MM.1S (cell line): ENCODE results near the gene CFAP99.

Source experiments
- DNase-seq: peaks from one replicate; pipeline ENCODE4 v3.0.0-alpha.2; 2015
- H2AFZ ChIP-seq: fragments of 300-600 bp; sonication (generic); 2 replicates; pipeline ENCODE4 v1.6.0; 2016; ENCODE audit warnings: antibody characterized with exemption, low read length
- H3F3A ChIP-seq: fragments of 300-600 bp; sonication (generic); 2 replicates; pipeline ENCODE4 v1.6.1; 2016; ENCODE audit warnings: mild to moderate bottlenecking, antibody characterized with exemption, low read length, moderate library complexity, mixed read lengths; ENCODE audit not compliant: insufficient read depth
- H3K27ac ChIP-seq: fragments of 300-600 bp; sonication (generic); 2 replicates; pipeline ENCODE4 v1.5.1; 2016; ENCODE audit warnings: mild to moderate bottlenecking, low read length
- H3K27me3 ChIP-seq: fragments of 300-600 bp; sonication (generic); replicated peaks from 2 replicates; pipeline ENCODE4 v1.6.0; 2016; ENCODE audit warnings: low read length; ENCODE audit not compliant: insufficient read depth
- H3K36me3 ChIP-seq: fragments of 300-600 bp; sonication (generic); replicated peaks from 2 replicates; pipeline ENCODE4 v1.6.1; 2016; ENCODE audit warnings: mild to moderate bottlenecking, low read length, mixed read lengths; ENCODE audit not compliant: insufficient read depth
- H3K4me1 ChIP-seq: fragments of 300-600 bp; sonication (generic); 2 replicates; pipeline ENCODE4 v1.6.1; 2016; ENCODE audit warnings: low read length, mixed read lengths
- H3K4me2 ChIP-seq: fragments of 300-600 bp; sonication (generic); 2 replicates; pipeline ENCODE4 v1.6.0; 2016; ENCODE audit warnings: low read depth, low read length
- H3K4me3 ChIP-seq: fragments of 300-600 bp; sonication (generic); 2 replicates; pipeline ENCODE4 v1.5.1; 2016; ENCODE audit warnings: low read length, mixed read lengths
- H3K79me2 ChIP-seq: fragments of 300-600 bp; sonication (generic); 2 replicates; pipeline ENCODE4 v1.6.1; 2016; ENCODE audit warnings: mixed run types, low read length, mixed read lengths
- H3K9ac ChIP-seq: fragments of 300-600 bp; sonication (generic); 2 replicates; pipeline ENCODE4 v1.6.1; 2016; ENCODE audit warnings: low read length, mixed read lengths
- H3K9me2 ChIP-seq: fragments of 300-600 bp; sonication (generic); replicated peaks from 2 replicates; pipeline ENCODE4 v1.6.1; 2016; ENCODE audit warnings: mild to moderate bottlenecking, low read length, mixed read lengths; ENCODE audit not compliant: insufficient read depth
- H3K9me3 ChIP-seq: fragments of 300-600 bp; sonication (generic); replicated peaks from 2 replicates; pipeline ENCODE4 v1.6.1; 2016; ENCODE audit warnings: mild to moderate bottlenecking, low read length, mixed read lengths; ENCODE audit not compliant: insufficient read depth
- H4K20me1 ChIP-seq: fragments of 300-600 bp; sonication (generic); 2 replicates; pipeline ENCODE4 v1.6.1; 2016; ENCODE audit warnings: mild to moderate bottlenecking, low read length, moderate library complexity, mixed read lengths; ENCODE audit not compliant: insufficient read depth
- EZH2 ChIP-seq: fragments of 300-600 bp; sonication (generic); optimal IDR thresholded peaks from 2 replicates; pipeline ENCODE3; 2017; ENCODE audit warnings: low read depth, mild to moderate bottlenecking, antibody characterized with exemption, low read length, mixed read lengths
- EZH2phosphoT487 ChIP-seq: fragments of 300-600 bp; sonication (generic); IDR thresholded peaks from 2 replicates; pipeline ENCODE4 v1.6.1; 2018; ENCODE audit warnings: antibody characterized with exemption, low read length
- TF ChIP-seq, protein P1 (sequence below): fragments of 300-600 bp; sonication (generic); IDR thresholded peaks from 2 replicates; pipeline ENCODE4 v1.5.1; 2016; ENCODE audit warnings: antibody characterized with exemption, low read length, mixed read lengths

The CFAP99 gene

GRCh38 chr4:2484185-2484584, 65.4 kb downstream of the CFAP99 start:
- DNase-seq = no peak
- no peaks in the 10 kb centered on the region for H3K27me3 ChIP-seq
- H4K20me1 ChIP-seq = peaks cover 89% of the 10 kb centered on the region
- H3K9me3 ChIP-seq = no peaks in the 10 kb centered on the region
- no peak overlapping the region for H2AFZ ChIP-seq
- H3K27ac ChIP-seq = peak overlapping the region; percentile 78; the same call in 1 of the 2 replicates
- H3K9me2 ChIP-seq = no peaks in the 10 kb centered on the region
- no peaks in the 10 kb centered on the region; the same call in 1 of the 2 replicates for H3K36me3 ChIP-seq
- H3K4me1 ChIP-seq = peaks cover 66% of the 10 kb centered on the region
- H3K4me2 ChIP-seq = peak overlapping the region; percentile 51
- no peak overlapping the region for H3K9ac ChIP-seq
- peaks cover 33% of the 10 kb centered on the region for H3F3A ChIP-seq
- H3K79me2 ChIP-seq = peaks cover 99% of the 10 kb centered on the region
- no peak overlapping the region for H3K4me3 ChIP-seq
- no peak for TF ChIP-seq EZH2
- TF ChIP-seq, protein P1, sequence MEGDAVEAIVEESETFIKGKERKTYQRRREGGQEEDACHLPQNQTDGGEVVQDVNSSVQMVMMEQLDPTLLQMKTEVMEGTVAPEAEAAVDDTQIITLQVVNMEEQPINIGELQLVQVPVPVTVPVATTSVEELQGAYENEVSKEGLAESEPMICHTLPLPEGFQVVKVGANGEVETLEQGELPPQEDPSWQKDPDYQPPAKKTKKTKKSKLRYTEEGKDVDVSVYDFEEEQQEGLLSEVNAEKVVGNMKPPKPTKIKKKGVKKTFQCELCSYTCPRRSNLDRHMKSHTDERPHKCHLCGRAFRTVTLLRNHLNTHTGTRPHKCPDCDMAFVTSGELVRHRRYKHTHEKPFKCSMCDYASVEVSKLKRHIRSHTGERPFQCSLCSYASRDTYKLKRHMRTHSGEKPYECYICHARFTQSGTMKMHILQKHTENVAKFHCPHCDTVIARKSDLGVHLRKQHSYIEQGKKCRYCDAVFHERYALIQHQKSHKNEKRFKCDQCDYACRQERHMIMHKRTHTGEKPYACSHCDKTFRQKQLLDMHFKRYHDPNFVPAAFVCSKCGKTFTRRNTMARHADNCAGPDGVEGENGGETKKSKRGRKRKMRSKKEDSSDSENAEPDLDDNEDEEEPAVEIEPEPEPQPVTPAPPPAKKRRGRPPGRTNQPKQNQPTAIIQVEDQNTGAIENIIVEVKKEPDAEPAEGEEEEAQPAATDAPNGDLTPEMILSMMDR = no peak
- no peak for TF ChIP-seq EZH2phosphoT487

GRCh38 chr4:2484993-2485392, 66.2 kb downstream of the CFAP99 start:
- no peak for TF ChIP-seq EZH2
- no peak for TF ChIP-seq EZH2phosphoT487
- TF ChIP-seq, protein P1 = no peak
- Histone ChIP-seq H3K9me2 (no peaks in the 10 kb centered on the region), H3K36me3 (no peaks in the 10 kb centered on the region; the same call in 1 of the 2 replicates), H3K9ac (peak overlapping the region; percentile 14; the same call in 1 of the 2 replicates), H3K4me3 (no peak overlapping the region), H3K9me3 (no peaks in the 10 kb centered on the region), H2AFZ (no peak overlapping the region), H3K27me3 (no peaks in the 10 kb centered on the region), H3K4me2 (peak overlapping the region; percentile 51; the same call in 1 of the 2 replicates), H3K4me1 (peaks cover 66% of the 10 kb centered on the region), H3K27ac (peak overlapping the region; percentile 78), H4K20me1 (peaks cover 89% of the 10 kb centered on the region), H3K79me2 (peaks cover 99% of the 10 kb centered on the region), H3F3A (peaks cover 33% of the 10 kb centered on the region)
- peak; percentile 83 for DNase-seq

DNA sequence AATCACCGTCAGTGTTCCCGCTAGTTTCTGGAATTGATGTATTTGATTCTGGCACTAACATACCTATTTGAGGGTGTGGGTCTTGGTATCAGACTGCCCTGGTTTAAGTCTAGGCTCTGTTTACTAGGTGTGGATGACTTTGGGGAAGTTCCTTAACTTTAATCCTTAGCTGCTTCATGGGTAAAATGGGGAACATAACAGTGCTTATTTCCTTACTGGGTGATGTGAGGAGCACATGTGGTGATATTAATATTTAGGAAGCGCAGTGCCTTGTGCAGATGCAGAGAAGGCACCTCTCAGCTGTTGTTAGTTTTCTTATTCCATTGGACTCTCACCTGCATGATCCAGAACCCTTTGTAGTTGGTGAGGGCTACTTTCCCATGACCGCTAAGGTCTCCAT, 67.2 kb downstream of the CFAP99 start:
- peaks cover 36% of the 10 kb centered on the region for H3F3A ChIP-seq
- no peak overlapping the region for H2AFZ ChIP-seq
- H3K4me3 ChIP-seq = no peak overlapping the region
- H3K9ac ChIP-seq = no peak overlapping the region
- no peak for TF ChIP-seq EZH2phosphoT487
- no peak for TF ChIP-seq EZH2
- TF ChIP-seq, protein P1 = no peak
- DNase-seq = no peak
- H3K36me3 ChIP-seq = peaks cover 9% of the 10 kb centered on the region
- no peaks in the 10 kb centered on the region for H3K27me3 ChIP-seq
- peaks cover 60% of the 10 kb centered on the region for H3K4me1 ChIP-seq
- peaks cover 99% of the 10 kb centered on the region for H3K79me2 ChIP-seq
- H3K9me3 ChIP-seq = no peaks in the 10 kb centered on the region
- H4K20me1 ChIP-seq = peaks cover 89% of the 10 kb centered on the region
- no peak overlapping the region for H3K4me2 ChIP-seq
- no peaks in the 10 kb centered on the region for H3K9me2 ChIP-seq
- H3K27ac ChIP-seq = no peak overlapping the region
